Astrocyte (in vitro differentiated cells and primary cell): Measurements from ENCODE around the gene ESRP2.

Source experiments
- CTCF ChIP-seq: IDR thresholded peaks from 2 replicates; pipeline ENCODE4 v1.5.1; 2011; ENCODE audit warnings: low read depth, mild to moderate bottlenecking, inconsistent platforms, low read length, moderate library complexity; ENCODE audit not compliant: insufficient read depth
- EZH2 ChIP-seq: IDR thresholded peaks from 2 replicates; pipeline ENCODE4 v1.6.1; 2012; ENCODE audit warnings: mild to moderate bottlenecking, low read length, inconsistent platforms; ENCODE audit not compliant: insufficient read depth

- TF ChIP-seq CTCF: no peak
- TF ChIP-seq EZH2: no peak
These were observed 2.7 kb downstream of the ESRP2 start for GRCh38 chr16:68233085-68233834.
